ENCODE results near the gene MPV17.
"Not testable (repeated sequence)": the region's sequence is repeated elsewhere in the genome, so short reads cannot be mapped to it uniquely, and the experiment has no call there.

Gene MPV17

GRCh38 chr2:27270131-27270530 is 52.8 kb downstream of the MPV17 start:
- DNase-seq, result no peak
- Histone ChIP-seq H3K27me3 (replicated peaks; ENCODE audit: control insufficient read depth, insufficient read depth, low read length, poor library complexity, severe bottlenecking) (no peaks in the 10 kb centered on the region), H3K4me3 (ENCODE audit: insufficient read depth, low read depth, low read length, poor library complexity, severe bottlenecking) (no peak overlapping the region), H3K27ac (ENCODE audit: insufficient read depth, low read length, poor library complexity, severe bottlenecking) (no peak overlapping the region), H3K9me3 (ENCODE audit: control insufficient read depth, low read length) (no peaks in the 10 kb centered on the region), H3K36me3 (ENCODE audit: control insufficient read depth, insufficient read depth, low read length) (no peaks in the 10 kb centered on the region), H3K4me1 (ENCODE audit: control insufficient read depth, insufficient read depth, low read length, poor library complexity, severe bottlenecking) (no peaks in the 10 kb centered on the region)

DNA sequence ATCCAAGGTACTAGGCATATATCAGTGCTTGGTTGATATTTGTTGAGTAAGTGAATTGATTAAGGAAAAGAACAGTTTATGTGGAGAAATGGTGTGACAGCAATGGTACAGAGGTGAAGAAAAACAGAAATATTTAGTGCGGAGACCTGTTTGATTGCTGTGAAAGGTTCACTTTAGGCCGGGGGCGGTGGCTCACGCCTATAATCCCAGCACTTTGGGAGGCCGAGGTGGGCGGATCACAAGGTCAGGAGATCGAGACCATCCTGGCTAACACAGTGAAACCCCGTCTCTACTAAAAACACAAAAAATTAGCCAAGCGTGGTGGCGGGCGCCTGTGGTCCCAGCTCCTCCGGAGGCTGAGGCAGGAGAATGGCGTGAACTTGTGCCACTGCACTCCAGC is 54.6 kb downstream of the MPV17 start:
- H3K4me3 ChIP-seq (ENCODE audit: insufficient read depth, low read depth, low read length, poor library complexity, severe bottlenecking); DNase-seq: not testable (repeated sequence)
- H3K27me3 ChIP-seq (replicated peaks; ENCODE audit: control insufficient read depth, insufficient read depth, low read length, poor library complexity, severe bottlenecking), result peaks cover 16% of the 10 kb centered on the region

GRCh38 chr2:27265536-27265870 is 57.4 kb downstream of the MPV17 start:
- no peaks in the 10 kb centered on the region for H3K36me3 ChIP-seq (ENCODE audit: control insufficient read depth, insufficient read depth, low read length)
- no peak overlapping the region for H3K4me3 ChIP-seq (ENCODE audit: insufficient read depth, low read depth, low read length, poor library complexity, severe bottlenecking)
- H3K27me3 ChIP-seq (replicated peaks; ENCODE audit: control insufficient read depth, insufficient read depth, low read length, poor library complexity, severe bottlenecking), result peaks cover 37% of the 10 kb centered on the region
- H3K9me3 ChIP-seq (ENCODE audit: control insufficient read depth, low read length), result no peaks in the 10 kb centered on the region
- no peak for DNase-seq
- no peak overlapping the region for H3K27ac ChIP-seq (ENCODE audit: insufficient read depth, low read length, poor library complexity, severe bottlenecking)
- peaks cover 35% of the 10 kb centered on the region for H3K4me1 ChIP-seq (ENCODE audit: control insufficient read depth, insufficient read depth, low read length, poor library complexity, severe bottlenecking)

More for the DNA sequence above, 54.6 kb downstream of the MPV17 start:
- not testable (repeated sequence) for H3K27ac ChIP-seq (ENCODE audit: insufficient read depth, low read length, poor library complexity, severe bottlenecking); H3K9me3 ChIP-seq (ENCODE audit: control insufficient read depth, low read length); H3K36me3 ChIP-seq (ENCODE audit: control insufficient read depth, insufficient read depth, low read length)
- peaks cover 16% of the 10 kb centered on the region for H3K4me1 ChIP-seq (ENCODE audit: control insufficient read depth, insufficient read depth, low read length, poor library complexity, severe bottlenecking)

DNA sequence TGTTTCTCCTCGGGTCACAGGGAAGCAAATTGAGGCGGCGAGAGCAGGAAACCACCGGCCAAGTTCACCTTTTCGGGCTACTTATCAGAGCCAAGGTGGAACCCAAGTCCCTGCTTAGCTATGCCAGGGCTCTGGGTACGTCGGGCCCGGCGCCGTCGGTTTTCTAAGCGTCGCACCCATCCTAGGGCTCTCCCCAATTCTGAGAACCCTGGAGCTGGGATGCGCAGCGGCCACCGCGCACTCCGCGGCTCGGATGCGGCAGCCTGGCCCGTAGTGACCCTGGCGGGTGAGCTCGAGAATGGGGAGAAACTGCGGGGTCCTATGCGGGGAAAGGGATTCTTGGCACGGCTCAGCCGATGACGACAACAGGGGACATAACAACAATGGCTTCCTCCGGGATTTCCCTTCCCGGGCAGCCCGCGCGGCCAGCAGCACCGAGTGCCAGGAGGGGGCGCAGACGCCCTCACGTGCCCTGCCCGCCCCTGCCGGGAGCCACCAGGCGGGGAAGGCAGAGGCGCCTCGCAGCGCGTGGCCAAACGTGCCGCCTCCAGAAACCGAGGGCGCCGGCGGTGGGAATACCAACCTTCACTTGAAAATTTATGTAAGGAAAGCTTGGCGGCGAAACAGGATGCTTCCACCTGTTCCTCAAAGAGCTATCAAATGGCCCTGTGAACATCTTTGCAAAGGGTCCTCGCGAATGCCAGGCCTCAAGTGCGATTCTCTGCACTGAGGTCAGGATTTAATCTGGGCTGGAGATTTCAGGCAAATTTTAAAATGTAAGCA is 58.0 kb downstream of the MPV17 start:
- H3K4me3 ChIP-seq (ENCODE audit: insufficient read depth, low read depth, low read length, poor library complexity, severe bottlenecking), result peak overlapping the region; percentile 66
- peaks cover 35% of the 10 kb centered on the region for H3K4me1 ChIP-seq (ENCODE audit: control insufficient read depth, insufficient read depth, low read length, poor library complexity, severe bottlenecking)
- peak overlapping the region; percentile 12 for H3K27ac ChIP-seq (ENCODE audit: insufficient read depth, low read length, poor library complexity, severe bottlenecking)
- DNase-seq, result peak; percentile 39 to 60 (median 53)
- H3K27me3 ChIP-seq (replicated peaks; ENCODE audit: control insufficient read depth, insufficient read depth, low read length, poor library complexity, severe bottlenecking), result peaks cover 37% of the 10 kb centered on the region
- no peaks in the 10 kb centered on the region for H3K9me3 ChIP-seq (ENCODE audit: control insufficient read depth, low read length)
- no peaks in the 10 kb centered on the region for H3K36me3 ChIP-seq (ENCODE audit: control insufficient read depth, insufficient read depth, low read length)

GRCh38 chr2:27264253-27264752 is 58.6 kb downstream of the MPV17 start:
- Histone ChIP-seq H3K27ac (ENCODE audit: insufficient read depth, low read length, poor library complexity, severe bottlenecking) (no peak overlapping the region), H3K36me3 (ENCODE audit: control insufficient read depth, insufficient read depth, low read length) (no peaks in the 10 kb centered on the region), H3K9me3 (ENCODE audit: control insufficient read depth, low read length) (no peaks in the 10 kb centered on the region), H3K4me3 (ENCODE audit: insufficient read depth, low read depth, low read length, poor library complexity, severe bottlenecking) (peak overlapping the region; percentile 66), H3K27me3 (replicated peaks; ENCODE audit: control insufficient read depth, insufficient read depth, low read length, poor library complexity, severe bottlenecking) (peaks cover 37% of the 10 kb centered on the region), H3K4me1 (ENCODE audit: control insufficient read depth, insufficient read depth, low read length, poor library complexity, severe bottlenecking) (peaks cover 35% of the 10 kb centered on the region)
- DNase-seq, result no peak

GRCh38 chr2:27263287-27264252 is 59.3 kb downstream of the MPV17 start:
- Histone ChIP-seq H3K27me3 (replicated peaks; ENCODE audit: control insufficient read depth, insufficient read depth, low read length, poor library complexity, severe bottlenecking) (peaks cover 41% of the 10 kb centered on the region), H3K27ac (ENCODE audit: insufficient read depth, low read length, poor library complexity, severe bottlenecking) (no peak overlapping the region), H3K36me3 (ENCODE audit: control insufficient read depth, insufficient read depth, low read length) (no peaks in the 10 kb centered on the region), H3K4me1 (ENCODE audit: control insufficient read depth, insufficient read depth, low read length, poor library complexity, severe bottlenecking) (peaks cover 35% of the 10 kb centered on the region), H3K4me3 (ENCODE audit: insufficient read depth, low read depth, low read length, poor library complexity, severe bottlenecking) (peak overlapping the region; percentile 66), H3K9me3 (ENCODE audit: control insufficient read depth, low read length) (no peaks in the 10 kb centered on the region)
- no peak for DNase-seq

DNA sequence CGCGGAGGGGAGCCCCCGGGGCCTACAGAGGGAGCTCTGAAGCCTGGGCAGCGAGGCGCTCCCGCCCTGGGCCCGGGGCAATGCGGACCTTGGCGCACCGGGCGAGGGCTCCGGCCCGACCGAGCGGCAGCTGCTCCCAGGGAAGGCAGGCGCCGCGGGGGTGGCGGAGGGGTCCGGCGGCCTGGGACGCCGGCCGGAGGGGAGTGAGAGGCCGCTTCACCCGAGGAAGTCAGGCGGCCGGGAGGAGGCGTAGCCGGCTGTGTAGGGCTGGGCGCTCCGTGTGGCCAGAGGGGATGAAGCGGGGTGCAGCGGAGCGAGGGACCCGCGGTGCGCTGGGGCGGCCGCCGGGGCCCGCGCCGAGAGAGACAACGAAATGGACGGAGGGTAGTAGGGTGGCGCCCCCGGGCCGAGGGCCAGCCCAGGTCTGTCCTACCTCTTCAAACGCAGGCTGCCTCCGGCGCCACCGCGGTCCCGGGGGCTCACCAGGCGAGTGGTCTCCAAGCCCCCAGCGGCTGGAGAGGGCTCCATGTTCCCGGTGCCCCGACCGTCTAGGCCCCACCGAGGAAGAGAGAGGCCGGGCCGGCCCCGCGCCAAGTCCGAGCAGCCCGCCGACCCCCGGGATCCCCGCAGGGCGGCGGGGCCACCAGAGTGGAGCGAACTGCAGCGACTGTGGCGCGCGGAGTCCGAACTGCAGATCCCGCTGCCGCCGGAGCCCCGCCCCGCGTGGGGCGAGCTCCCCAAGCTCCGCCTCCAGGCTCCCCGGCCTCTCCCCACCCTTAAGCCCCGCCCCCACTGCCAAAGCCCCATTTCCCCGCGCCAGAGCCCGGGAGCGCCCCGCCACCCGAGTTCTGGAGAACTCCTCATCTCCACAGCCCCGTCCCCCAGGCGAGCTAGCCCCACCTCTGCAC is 60.3 kb downstream of the MPV17 start, which contains the start of gene SLC30A3:
Gene SLC30A3, minus strand, starts transcription at position 669 of the 908 bp plus-strand sequence. Its CDS starts 141 bp downstream, at position 528.
- peak; percentile 50 to 63 (median 51) for DNase-seq
- Histone ChIP-seq H3K9me3 (ENCODE audit: control insufficient read depth, low read length) (no peaks in the 10 kb centered on the region), H3K27me3 (replicated peaks; ENCODE audit: control insufficient read depth, insufficient read depth, low read length, poor library complexity, severe bottlenecking) (peaks cover 41% of the 10 kb centered on the region), H3K36me3 (ENCODE audit: control insufficient read depth, insufficient read depth, low read length) (no peaks in the 10 kb centered on the region), H3K27ac (ENCODE audit: insufficient read depth, low read length, poor library complexity, severe bottlenecking) (no peak within 1 kb of the TSS), H3K4me3 (ENCODE audit: insufficient read depth, low read depth, low read length, poor library complexity, severe bottlenecking) (peak within 1 kb of the TSS; percentile 66), H3K4me1 (ENCODE audit: control insufficient read depth, insufficient read depth, low read length, poor library complexity, severe bottlenecking) (peaks cover 35% of the 10 kb centered on the region)

DNA sequence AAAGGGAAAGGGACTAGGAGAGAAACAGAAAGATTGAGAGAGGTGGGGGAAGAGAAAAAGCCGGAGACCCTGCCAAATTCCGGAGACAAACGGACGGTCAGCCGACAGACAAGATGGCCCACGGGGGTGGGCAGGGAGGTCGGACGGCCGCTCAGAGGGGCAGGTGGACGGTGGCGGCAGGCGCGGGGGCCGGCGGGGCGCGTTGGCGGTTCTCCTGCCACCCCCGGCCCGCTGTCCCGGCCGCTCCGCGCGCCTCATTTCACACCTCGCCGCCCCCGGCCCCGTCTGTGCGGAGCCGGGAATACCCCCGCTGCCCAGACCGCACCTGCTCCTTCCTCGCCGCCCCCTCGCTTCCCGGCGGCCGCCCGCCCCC is 61.0 kb downstream of the MPV17 start:
- no peak for DNase-seq
- H3K27me3 ChIP-seq (replicated peaks; ENCODE audit: control insufficient read depth, insufficient read depth, low read length, poor library complexity, severe bottlenecking), result peaks cover 41% of the 10 kb centered on the region
- peak overlapping the region; percentile 66 for H3K4me3 ChIP-seq (ENCODE audit: insufficient read depth, low read depth, low read length, poor library complexity, severe bottlenecking)
- H3K9me3 ChIP-seq (ENCODE audit: control insufficient read depth, low read length), result no peaks in the 10 kb centered on the region
- H3K27ac ChIP-seq (ENCODE audit: insufficient read depth, low read length, poor library complexity, severe bottlenecking), result no peak overlapping the region
- no peaks in the 10 kb centered on the region for H3K36me3 ChIP-seq (ENCODE audit: control insufficient read depth, insufficient read depth, low read length)
- H3K4me1 ChIP-seq (ENCODE audit: control insufficient read depth, insufficient read depth, low read length, poor library complexity, severe bottlenecking), result peaks cover 35% of the 10 kb centered on the region

GRCh38 chr2:27261241-27261925 is 61.5 kb downstream of the MPV17 start:
- H3K36me3 ChIP-seq (ENCODE audit: control insufficient read depth, insufficient read depth, low read length), result no peaks in the 10 kb centered on the region
- no peak for DNase-seq
- peaks cover 41% of the 10 kb centered on the region for H3K27me3 ChIP-seq (replicated peaks; ENCODE audit: control insufficient read depth, insufficient read depth, low read length, poor library complexity, severe bottlenecking)

More at GRCh38 chr2:27261241-27261925, 61.5 kb downstream of the MPV17 start:
- no peak overlapping the region for H3K27ac ChIP-seq (ENCODE audit: insufficient read depth, low read length, poor library complexity, severe bottlenecking)
- no peaks in the 10 kb centered on the region for H3K9me3 ChIP-seq (ENCODE audit: control insufficient read depth, low read length)
- H3K4me3 ChIP-seq (ENCODE audit: insufficient read depth, low read depth, low read length, poor library complexity, severe bottlenecking), result peak overlapping the region; percentile 66
- H3K4me1 ChIP-seq (ENCODE audit: control insufficient read depth, insufficient read depth, low read length, poor library complexity, severe bottlenecking), result peaks cover 35% of the 10 kb centered on the region

Measured in effector memory CD4-positive, alpha-beta T cell (primary cell).